GM23338 (cell line): ENCODE measurements around the gene CMC1. TPM values are rescaled to one million over a fixed set of nuclear protein-coding genes. Genes with fewer than 3 reads are reported as not detected.

ENCODE experiments used
- ATAC-seq: fragments of 200-7000 bp; cut with Tn5 transposase; 3 replicates; pipeline ENCODE4 v1.9.1; 2020
- DNase-seq: peaks from one replicate; pipeline ENCODE4 v3.0.0-alpha.2; 2015; ENCODE audit warnings: low spot score
- H2AFZ ChIP-seq: fragments of 200-600 bp; sonication (generic); 2 replicates; pipeline ENCODE4 v1.8.0; 2016; ENCODE audit warnings: antibody characterized with exemption, mild to moderate bottlenecking, moderate library complexity
- H3F3A ChIP-seq: fragments of 200-600 bp; sonication (generic); replicated peaks from 2 replicates; pipeline ENCODE4 v1.8.0; 2017; ENCODE audit warnings: antibody characterized with exemption, mixed run types, low read depth
- H3K27ac ChIP-seq: fragments of 200-600 bp; sonication (generic); 2 replicates; pipeline ENCODE4 v1.6.1; 2016; ENCODE audit warnings: low read depth
- H3K27me3 ChIP-seq: fragments of 200-600 bp; sonication (generic); 2 replicates; pipeline ENCODE4 v1.8.0; 2016; ENCODE audit warnings: mild to moderate bottlenecking, mixed run types, moderate library complexity; ENCODE audit not compliant: insufficient read depth
- H3K36me3 ChIP-seq: fragments of 200-600 bp; sonication (generic); 2 replicates; pipeline ENCODE4 v1.8.0; 2016; ENCODE audit warnings: mild to moderate bottlenecking; ENCODE audit not compliant: insufficient read depth
- H3K4me1 ChIP-seq: fragments of 200-600 bp; sonication (generic); 2 replicates; pipeline ENCODE4 v1.8.0; 2016; ENCODE audit warnings: mild to moderate bottlenecking, moderate library complexity; ENCODE audit not compliant: insufficient read depth
- H3K4me2 ChIP-seq: fragments of 200-600 bp; sonication (generic); 2 replicates; pipeline ENCODE4 v1.7.1; 2017; ENCODE audit warnings: mixed run types
- H3K4me3 ChIP-seq: fragments of 200-600 bp; sonication (generic); 2 replicates; pipeline ENCODE4 v1.6.1; 2016; ENCODE audit warnings: mixed run types
- H3K79me2 ChIP-seq: fragments of 200-600 bp; sonication (generic); replicated peaks from 2 replicates; pipeline ENCODE4 v1.8.0; 2017; ENCODE audit warnings: mild to moderate bottlenecking; ENCODE audit not compliant: insufficient read depth
- H3K9me2 ChIP-seq: fragments of 200-600 bp; sonication (generic); 2 replicates; pipeline ENCODE4 v1.8.0; 2017; ENCODE audit not compliant: insufficient read depth
- H4K20me1 ChIP-seq: fragments of 200-600 bp; sonication (generic); replicated peaks from 2 replicates; pipeline ENCODE4 v1.8.0; 2017; ENCODE audit warnings: mild to moderate bottlenecking; ENCODE audit not compliant: insufficient read depth
- H3K27ac Mint-ChIP-seq: 2 replicates; pipeline ENCODE4 v1.8.0; 2020; ENCODE audit warnings: inconsistent platforms, mild to moderate bottlenecking, moderate library complexity, mixed read lengths
- H3K27me3 Mint-ChIP-seq: 3 replicates; pipeline ENCODE4 v1.8.0; 2022; ENCODE audit warnings: low read depth, mild to moderate bottlenecking, moderate library complexity, mixed read lengths, inconsistent platforms; ENCODE audit not compliant: insufficient read depth, poor library complexity
- H3K36me3 Mint-ChIP-seq: 3 replicates; pipeline ENCODE4 v1.8.0; 2021; ENCODE audit warnings: low read depth, mild to moderate bottlenecking, inconsistent platforms, moderate library complexity, mixed read lengths
- H3K4me1 Mint-ChIP-seq: 3 replicates; pipeline ENCODE4 v1.8.0; 2020; ENCODE audit warnings: mild to moderate bottlenecking, inconsistent platforms, mixed read lengths
- H3K4me3 Mint-ChIP-seq: 3 replicates; pipeline ENCODE4 v1.8.0; 2021; ENCODE audit warnings: moderate library complexity, mild to moderate bottlenecking, inconsistent platforms, mixed read lengths
- H3K9me3 Mint-ChIP-seq: 3 replicates; pipeline ENCODE4 v1.8.0; 2020; ENCODE audit warnings: moderate library complexity, mild to moderate bottlenecking, inconsistent platforms, mixed read lengths
- CREB1 ChIP-seq: fragments of 250-450 bp; sonication (Bioruptor Pico); IDR thresholded peaks from 2 replicates; pipeline ENCODE4 v1.5.0; 2020; ENCODE audit warnings: low read depth, mild to moderate bottlenecking, moderate library complexity
- EZH2 ChIP-seq: fragments of 200-600 bp; sonication (generic); IDR thresholded peaks from one replicate; pipeline ENCODE4 v1.8.0; 2017; ENCODE audit warnings: antibody characterized with exemption, mild to moderate bottlenecking, low read depth; ENCODE audit not compliant: unreplicated experiment
- EZH2phosphoT487 ChIP-seq: fragments of 200-600 bp; sonication (generic); IDR thresholded peaks from one replicate; pipeline ENCODE4 v1.8.1; 2018; ENCODE audit warnings: antibody characterized with exemption; ENCODE audit not compliant: unreplicated experiment
- JUNB ChIP-seq: IDR thresholded peaks from one replicate; pipeline ENCODE4 v1.6.1; 2016; ENCODE audit warnings: antibody characterized with exemption; ENCODE audit not compliant: unreplicated experiment
- NANOG ChIP-seq: IDR thresholded peaks from 2 replicates; pipeline ENCODE4 v1.6.1; 2016; ENCODE audit warnings: antibody characterized with exemption, borderline replicate concordance
- STAT1 ChIP-seq: IDR thresholded peaks from one replicate; pipeline ENCODE4 v1.6.1; 2016; ENCODE audit warnings: antibody characterized with exemption; ENCODE audit not compliant: unreplicated experiment
- ZNF114 ChIP-seq: fragments of 250-450 bp; sonication (Bioruptor Pico); IDR thresholded peaks from 2 replicates; pipeline ENCODE4 v1.5.0; 2020; ENCODE audit warnings: mild to moderate bottlenecking, moderate library complexity
- ZNF331 ChIP-seq: fragments of 250-450 bp; sonication (Bioruptor Pico); IDR thresholded peaks from 2 replicates; pipeline ENCODE4 v1.5.0; 2020; ENCODE audit warnings: low read depth, mild to moderate bottlenecking, moderate library complexity
- polyA plus RNA-seq: library from polyadenylated mRNA; unstranded; fragments of >200 nt; fragmentation: Nextera tagmentation; extraction: Ambion mirVana; gene quantifications from 2 replicates; pipeline ENCODE4 v1.2.1, GENCODE V29; 2016
- total RNA-seq: library from RNA; depleted of rRNA; stranded (reverse); fragments of >200 nt; shearing (Covaris generic); gene quantifications from 2 replicates; pipeline ENCODE4 v1.2.3, GENCODE V29; 2014
- TF ChIP-seq, protein P1 (sequence below): IDR thresholded peaks from one replicate; pipeline ENCODE4 v1.6.1; 2018; ENCODE audit warnings: antibody characterized with exemption; ENCODE audit not compliant: unreplicated experiment
- TF ChIP-seq, protein P2 (sequence below): fragments of 250-450 bp; sonication (Bioruptor Pico); IDR thresholded peaks from 2 replicates; pipeline ENCODE4 v1.5.0; 2020; ENCODE audit warnings: mild to moderate bottlenecking, moderate library complexity
- TF ChIP-seq, protein P3 (sequence below): IDR thresholded peaks from 2 replicates; pipeline ENCODE4 v1.6.1; 2016; ENCODE audit warnings: antibody characterized with exemption
- TF ChIP-seq, protein P4 (sequence below), 2 experiments: fragments of 200-600 bp in 1 of 2; sonication (generic) in 1 of 2; conservative IDR thresholded peaks; 2 replicates each; pipeline versions ENCODE4 v1.5.1 to v1.6.1; 2016 to 2017; ENCODE audit warnings: antibody characterized with exemption in 2 of 2, low read depth in 2 of 2, mild to moderate bottlenecking in 2 of 2, moderate library complexity in 1 of 2

CMC1 gene
- total and polyA plus RNA-seq, 2 experiments from 2014 or later, result 9.2 to 144 TPM

- H3K27me3 Mint-ChIP-seq, result no peaks in the 10 kb centered on the region
- H3K4me1 ChIP-seq, result no peaks in the 10 kb centered on the region
- no peak overlapping the region for H2AFZ ChIP-seq
These were observed 12.8 kb upstream of the CMC1 start for GRCh38 chr3:28228623-28229022.

More at GRCh38 chr3:28228623-28229022, 12.8 kb upstream of the CMC1 start:
- H3K27ac Mint-ChIP-seq, result no peak overlapping the region
- Histone ChIP-seq H3K36me3 (no peaks in the 10 kb centered on the region), H4K20me1 (no peaks in the 10 kb centered on the region), H3K4me3 (no peak overlapping the region), H3K79me2 (no peaks in the 10 kb centered on the region), H3K27me3 (no peaks in the 10 kb centered on the region), H3K27ac (no peak overlapping the region), H3K4me2 (no peak overlapping the region), H3K9me2 (peaks cover 11% of the 10 kb centered on the region; the same call in 1 of the 2 replicates), H3F3A (no peaks in the 10 kb centered on the region)
- no peaks in the 10 kb centered on the region for H3K9me3 Mint-ChIP-seq
- DNase-seq, result no peak
- no peak overlapping the region for H3K4me3 Mint-ChIP-seq
- H3K4me1 Mint-ChIP-seq, result peaks cover 3% of the 10 kb centered on the region; the same call in 2 of the 3 replicates
- ATAC-seq, result no peak
- no peak for TF ChIP-seq CREB1 (CRISPR knock-in tag)
- TF ChIP-seq, protein P1, sequence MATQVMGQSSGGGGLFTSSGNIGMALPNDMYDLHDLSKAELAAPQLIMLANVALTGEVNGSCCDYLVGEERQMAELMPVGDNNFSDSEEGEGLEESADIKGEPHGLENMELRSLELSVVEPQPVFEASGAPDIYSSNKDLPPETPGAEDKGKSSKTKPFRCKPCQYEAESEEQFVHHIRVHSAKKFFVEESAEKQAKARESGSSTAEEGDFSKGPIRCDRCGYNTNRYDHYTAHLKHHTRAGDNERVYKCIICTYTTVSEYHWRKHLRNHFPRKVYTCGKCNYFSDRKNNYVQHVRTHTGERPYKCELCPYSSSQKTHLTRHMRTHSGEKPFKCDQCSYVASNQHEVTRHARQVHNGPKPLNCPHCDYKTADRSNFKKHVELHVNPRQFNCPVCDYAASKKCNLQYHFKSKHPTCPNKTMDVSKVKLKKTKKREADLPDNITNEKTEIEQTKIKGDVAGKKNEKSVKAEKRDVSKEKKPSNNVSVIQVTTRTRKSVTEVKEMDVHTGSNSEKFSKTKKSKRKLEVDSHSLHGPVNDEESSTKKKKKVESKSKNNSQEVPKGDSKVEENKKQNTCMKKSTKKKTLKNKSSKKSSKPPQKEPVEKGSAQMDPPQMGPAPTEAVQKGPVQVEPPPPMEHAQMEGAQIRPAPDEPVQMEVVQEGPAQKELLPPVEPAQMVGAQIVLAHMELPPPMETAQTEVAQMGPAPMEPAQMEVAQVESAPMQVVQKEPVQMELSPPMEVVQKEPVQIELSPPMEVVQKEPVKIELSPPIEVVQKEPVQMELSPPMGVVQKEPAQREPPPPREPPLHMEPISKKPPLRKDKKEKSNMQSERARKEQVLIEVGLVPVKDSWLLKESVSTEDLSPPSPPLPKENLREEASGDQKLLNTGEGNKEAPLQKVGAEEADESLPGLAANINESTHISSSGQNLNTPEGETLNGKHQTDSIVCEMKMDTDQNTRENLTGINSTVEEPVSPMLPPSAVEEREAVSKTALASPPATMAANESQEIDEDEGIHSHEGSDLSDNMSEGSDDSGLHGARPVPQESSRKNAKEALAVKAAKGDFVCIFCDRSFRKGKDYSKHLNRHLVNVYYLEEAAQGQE, result no peak
- no peak for TF ChIP-seq ZNF331
- TF ChIP-seq, protein P2, sequence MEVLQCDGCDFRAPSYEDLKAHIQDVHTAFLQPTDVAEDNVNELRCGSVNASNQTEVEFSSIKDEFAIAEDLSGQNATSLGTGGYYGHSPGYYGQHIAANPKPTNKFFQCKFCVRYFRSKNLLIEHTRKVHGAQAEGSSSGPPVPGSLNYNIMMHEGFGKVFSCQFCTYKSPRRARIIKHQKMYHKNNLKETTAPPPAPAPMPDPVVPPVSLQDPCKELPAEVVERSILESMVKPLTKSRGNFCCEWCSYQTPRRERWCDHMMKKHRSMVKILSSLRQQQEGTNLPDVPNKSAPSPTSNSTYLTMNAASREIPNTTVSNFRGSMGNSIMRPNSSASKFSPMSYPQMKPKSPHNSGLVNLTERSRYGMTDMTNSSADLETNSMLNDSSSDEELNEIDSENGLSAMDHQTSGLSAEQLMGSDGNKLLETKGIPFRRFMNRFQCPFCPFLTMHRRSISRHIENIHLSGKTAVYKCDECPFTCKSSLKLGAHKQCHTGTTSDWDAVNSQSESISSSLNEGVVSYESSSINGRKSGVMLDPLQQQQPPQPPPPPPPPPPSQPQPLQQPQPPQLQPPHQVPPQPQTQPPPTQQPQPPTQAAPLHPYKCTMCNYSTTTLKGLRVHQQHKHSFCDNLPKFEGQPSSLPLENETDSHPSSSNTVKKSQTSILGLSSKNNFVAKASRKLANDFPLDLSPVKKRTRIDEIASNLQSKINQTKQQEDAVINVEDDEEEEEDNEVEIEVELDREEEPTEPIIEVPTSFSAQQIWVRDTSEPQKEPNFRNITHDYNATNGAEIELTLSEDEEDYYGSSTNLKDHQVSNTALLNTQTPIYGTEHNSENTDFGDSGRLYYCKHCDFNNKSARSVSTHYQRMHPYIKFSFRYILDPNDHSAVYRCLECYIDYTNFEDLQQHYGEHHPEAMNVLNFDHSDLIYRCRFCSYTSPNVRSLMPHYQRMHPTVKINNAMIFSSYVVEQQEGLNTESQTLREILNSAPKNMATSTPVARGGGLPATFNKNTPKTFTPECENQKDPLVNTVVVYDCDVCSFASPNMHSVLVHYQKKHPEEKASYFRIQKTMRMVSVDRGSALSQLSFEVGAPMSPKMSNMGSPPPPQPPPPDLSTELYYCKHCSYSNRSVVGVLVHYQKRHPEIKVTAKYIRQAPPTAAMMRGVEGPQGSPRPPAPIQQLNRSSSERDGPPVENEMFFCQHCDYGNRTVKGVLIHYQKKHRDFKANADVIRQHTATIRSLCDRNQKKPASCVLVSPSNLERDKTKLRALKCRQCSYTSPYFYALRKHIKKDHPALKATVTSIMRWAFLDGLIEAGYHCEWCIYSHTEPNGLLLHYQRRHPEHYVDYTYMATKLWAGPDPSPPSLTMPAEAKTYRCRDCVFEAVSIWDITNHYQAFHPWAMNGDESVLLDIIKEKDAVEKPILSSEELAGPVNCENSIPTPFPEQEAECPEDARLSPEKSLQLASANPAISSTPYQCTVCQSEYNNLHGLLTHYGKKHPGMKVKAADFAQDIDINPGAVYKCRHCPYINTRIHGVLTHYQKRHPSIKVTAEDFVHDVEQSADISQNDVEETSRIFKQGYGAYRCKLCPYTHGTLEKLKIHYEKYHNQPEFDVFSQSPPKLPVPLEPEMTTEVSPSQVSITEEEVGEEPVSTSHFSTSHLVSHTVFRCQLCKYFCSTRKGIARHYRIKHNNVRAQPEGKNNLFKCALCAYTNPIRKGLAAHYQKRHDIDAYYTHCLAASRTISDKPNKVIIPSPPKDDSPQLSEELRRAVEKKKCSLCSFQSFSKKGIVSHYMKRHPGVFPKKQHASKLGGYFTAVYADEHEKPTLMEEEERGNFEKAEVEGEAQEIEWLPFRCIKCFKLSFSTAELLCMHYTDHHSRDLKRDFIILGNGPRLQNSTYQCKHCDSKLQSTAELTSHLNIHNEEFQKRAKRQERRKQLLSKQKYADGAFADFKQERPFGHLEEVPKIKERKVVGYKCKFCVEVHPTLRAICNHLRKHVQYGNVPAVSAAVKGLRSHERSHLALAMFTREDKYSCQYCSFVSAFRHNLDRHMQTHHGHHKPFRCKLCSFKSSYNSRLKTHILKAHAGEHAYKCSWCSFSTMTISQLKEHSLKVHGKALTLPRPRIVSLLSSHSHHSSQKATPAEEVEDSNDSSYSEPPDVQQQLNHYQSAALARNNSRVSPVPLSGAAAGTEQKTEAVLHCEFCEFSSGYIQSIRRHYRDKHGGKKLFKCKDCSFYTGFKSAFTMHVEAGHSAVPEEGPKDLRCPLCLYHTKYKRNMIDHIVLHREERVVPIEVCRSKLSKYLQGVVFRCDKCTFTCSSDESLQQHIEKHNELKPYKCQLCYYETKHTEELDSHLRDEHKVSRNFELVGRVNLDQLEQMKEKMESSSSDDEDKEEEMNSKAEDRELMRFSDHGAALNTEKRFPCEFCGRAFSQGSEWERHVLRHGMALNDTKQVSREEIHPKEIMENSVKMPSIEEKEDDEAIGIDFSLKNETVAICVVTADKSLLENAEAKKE (CRISPR knock-in tag), result no peak
- no peak for TF ChIP-seq JUNB
- TF ChIP-seq EZH2phosphoT487, result no peak
- TF ChIP-seq NANOG, result no peak
- no peak for TF ChIP-seq STAT1
- TF ChIP-seq EZH2, result no peak
- no peak for TF ChIP-seq ZNF114 (CRISPR knock-in tag)
- TF ChIP-seq, protein P3, sequence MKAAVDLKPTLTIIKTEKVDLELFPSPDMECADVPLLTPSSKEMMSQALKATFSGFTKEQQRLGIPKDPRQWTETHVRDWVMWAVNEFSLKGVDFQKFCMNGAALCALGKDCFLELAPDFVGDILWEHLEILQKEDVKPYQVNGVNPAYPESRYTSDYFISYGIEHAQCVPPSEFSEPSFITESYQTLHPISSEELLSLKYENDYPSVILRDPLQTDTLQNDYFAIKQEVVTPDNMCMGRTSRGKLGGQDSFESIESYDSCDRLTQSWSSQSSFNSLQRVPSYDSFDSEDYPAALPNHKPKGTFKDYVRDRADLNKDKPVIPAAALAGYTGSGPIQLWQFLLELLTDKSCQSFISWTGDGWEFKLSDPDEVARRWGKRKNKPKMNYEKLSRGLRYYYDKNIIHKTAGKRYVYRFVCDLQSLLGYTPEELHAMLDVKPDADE, result no peak
- TF ChIP-seq, protein P4, sequence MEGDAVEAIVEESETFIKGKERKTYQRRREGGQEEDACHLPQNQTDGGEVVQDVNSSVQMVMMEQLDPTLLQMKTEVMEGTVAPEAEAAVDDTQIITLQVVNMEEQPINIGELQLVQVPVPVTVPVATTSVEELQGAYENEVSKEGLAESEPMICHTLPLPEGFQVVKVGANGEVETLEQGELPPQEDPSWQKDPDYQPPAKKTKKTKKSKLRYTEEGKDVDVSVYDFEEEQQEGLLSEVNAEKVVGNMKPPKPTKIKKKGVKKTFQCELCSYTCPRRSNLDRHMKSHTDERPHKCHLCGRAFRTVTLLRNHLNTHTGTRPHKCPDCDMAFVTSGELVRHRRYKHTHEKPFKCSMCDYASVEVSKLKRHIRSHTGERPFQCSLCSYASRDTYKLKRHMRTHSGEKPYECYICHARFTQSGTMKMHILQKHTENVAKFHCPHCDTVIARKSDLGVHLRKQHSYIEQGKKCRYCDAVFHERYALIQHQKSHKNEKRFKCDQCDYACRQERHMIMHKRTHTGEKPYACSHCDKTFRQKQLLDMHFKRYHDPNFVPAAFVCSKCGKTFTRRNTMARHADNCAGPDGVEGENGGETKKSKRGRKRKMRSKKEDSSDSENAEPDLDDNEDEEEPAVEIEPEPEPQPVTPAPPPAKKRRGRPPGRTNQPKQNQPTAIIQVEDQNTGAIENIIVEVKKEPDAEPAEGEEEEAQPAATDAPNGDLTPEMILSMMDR (conservative IDR thresholded peaks at IDR 0.05; ENCODE audit: low read depth in 2 of 2), result no peak
- no peaks in the 10 kb centered on the region for H3K36me3 Mint-ChIP-seq
